HG02852 (cell line): ENCODE measurements around the gene PLEKHA6.

Experiments used
- ATAC-seq: cut with Tn5 transposase; IDR thresholded peaks from one replicate; pipeline ENCODE4 v1.9.1; 2021; ENCODE audit warnings: mild to moderate bottlenecking, moderate library complexity; ENCODE audit not compliant: unreplicated experiment

The PLEKHA6 gene

DNA sequence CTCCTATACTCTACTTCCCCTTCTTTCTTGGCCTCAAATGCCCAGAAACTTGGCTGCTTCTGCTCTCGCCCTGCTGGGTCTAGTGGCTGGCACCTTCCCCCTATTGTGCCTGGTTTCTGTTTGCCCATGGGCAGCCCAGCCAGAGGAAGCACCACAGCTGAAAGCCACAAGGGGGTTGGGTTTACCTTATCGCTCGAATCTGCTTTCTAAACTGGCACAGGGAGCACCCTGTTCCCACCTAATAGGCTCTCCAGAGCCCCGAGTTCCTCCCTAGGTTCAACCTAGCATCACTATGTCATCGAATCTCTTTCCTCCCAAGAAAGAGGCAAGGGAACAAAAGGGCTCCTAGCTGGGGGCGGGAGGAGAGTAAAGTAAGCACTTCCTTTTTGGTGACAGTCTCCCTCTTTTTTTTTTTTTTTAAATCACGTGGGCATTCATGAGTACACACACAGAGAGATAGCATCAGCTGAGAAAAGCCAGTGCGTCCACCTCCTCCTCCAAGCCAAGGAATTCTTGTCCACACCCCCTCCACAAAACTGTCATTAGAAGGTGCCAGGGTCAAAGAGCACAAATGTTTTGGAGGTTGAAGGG, 72.8 kb downstream of the PLEKHA6 start:
- ATAC-seq, result no peak

DNA sequence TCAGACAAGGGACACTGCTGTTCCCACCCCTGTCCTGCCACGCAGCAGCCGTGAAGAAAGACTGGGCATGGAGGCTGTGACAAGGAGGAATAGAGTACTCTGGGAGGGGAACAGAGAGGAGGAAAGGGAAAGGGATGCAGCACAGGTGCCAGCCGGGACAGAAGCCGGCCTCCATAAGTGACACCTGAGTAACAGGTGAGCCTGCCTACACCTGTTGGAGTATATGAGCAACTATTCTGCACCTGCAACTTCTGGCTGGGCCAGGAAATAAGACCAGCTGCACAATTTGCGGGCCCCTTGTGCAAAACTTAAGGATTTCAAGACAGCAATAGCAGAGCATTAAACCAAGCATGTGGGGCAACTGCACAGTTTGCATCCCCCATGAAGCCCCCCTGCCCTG, 73.4 kb downstream of the PLEKHA6 start:
- ATAC-seq, result no peak

GRCh38 chr1:204285436-204286305, 74.1 kb downstream of the PLEKHA6 start:
- no peak for ATAC-seq

- no peak for ATAC-seq
These were observed 74.8 kb downstream of the PLEKHA6 start for GRCh38 chr1:204284929-204285328.

DNA sequence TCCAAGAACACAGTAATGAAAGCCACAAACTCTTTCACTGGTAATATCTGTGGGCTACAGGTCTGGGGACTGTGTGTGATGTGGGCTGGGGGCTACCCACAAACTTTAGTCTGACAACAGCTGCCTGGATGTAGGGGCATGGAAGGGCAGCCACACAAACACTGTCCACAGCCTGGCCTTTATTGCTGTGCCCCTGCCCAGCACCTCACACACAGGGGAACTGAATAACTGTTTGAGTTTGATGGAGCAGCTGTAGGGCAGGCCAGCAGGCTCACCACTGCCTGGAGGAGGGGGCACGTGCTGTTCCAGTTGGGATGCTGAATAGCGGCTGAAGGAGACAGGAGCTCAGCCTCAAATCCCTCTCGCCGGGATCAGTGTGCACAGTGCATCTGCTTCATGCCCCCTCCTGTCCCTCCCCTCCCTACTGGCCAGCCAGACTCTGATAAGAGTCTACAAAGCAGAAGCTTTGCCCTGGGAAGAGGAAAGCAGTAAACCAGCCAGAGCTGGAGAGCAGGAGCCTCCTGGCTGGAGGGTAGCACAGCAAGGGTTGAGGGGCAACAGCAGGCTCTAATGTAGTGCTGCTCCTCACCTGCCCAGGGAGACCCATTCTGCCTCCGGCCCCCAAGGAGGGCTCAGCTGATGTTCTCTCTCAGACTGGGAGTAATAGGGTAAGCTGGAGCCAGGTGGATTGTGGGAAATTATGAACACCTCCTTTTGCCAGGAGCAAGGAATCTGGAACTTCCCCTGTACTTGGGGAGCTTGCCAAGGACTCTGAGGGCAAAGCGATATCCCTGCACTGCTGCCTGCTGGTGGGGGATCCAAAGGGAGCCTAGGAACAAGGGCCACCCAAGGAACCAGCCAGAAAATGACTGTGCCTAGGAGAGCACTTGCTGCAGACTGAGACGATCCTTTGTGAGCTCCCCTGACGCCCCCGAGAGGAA, 75.7 kb downstream of the PLEKHA6 start:
- no peak for ATAC-seq

- no peak for ATAC-seq
These were observed 76.9 kb downstream of the PLEKHA6 start for GRCh38 chr1:204282761-204283221.

- no peak for ATAC-seq
These were observed 79.4 kb downstream of the PLEKHA6 start for GRCh38 chr1:204280099-204280961.

- ATAC-seq, result no peak
These were observed 80.8 kb downstream of the PLEKHA6 start for GRCh38 chr1:204278958-204279357.

DNA sequence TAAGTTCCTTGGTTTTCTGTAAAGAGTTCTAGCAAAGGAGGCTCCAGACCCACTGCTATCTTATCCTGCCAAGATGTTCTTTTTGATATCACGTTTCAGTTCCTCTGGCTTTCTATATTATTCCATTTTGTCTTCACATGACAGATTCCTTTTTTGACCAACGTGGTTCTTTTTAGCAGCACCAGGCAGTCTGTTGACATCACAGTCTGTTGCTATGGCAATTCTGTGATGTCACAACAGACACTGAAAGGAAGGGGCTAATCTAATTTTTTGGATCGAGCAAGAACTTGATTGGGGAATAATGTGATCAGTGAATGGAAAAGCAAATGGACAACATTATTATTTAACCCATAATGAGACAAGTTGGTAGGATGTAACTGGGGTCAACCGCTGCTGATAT, 81.5 kb downstream of the PLEKHA6 start:
- ATAC-seq, result no peak

DNA sequence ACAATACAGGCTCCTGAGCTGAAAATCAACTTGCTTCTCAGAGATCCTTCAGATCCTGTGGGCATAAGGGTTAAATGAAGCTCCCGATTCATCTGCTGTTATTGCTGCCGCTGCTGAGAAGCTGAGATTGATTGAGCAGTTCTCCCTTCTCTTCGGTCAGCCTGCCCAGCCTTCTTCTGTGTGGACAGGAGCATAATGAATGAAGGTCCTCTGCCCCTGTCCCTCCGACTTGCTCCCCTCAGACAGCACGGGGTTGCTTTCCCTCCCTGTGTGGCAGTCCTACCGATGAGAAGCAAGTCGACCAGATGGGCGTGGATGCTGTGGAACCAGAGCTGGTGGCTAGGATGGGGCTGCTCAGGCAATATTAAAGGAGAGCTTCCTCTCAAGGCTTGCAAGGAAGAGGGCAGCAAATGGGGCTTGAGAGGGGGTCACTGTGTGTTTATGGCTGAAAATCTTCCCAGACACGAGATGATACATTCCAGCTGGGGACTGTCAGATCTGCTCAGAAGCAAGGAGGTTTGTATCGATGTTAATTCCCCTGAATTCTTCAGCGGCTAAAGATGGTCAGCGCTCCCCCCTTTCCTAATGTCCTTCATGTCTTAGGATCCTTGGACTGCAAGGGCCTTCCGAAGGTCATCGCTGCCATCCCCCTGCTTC, 82.0 kb downstream of the PLEKHA6 start:
- no peak for ATAC-seq

GRCh38 chr1:204275695-204276370, 83.9 kb downstream of the PLEKHA6 start:
- ATAC-seq, result no peak

- no peak for ATAC-seq
These were observed 85.3 kb downstream of the PLEKHA6 start for GRCh38 chr1:204274446-204274845.

GRCh38 chr1:204272505-204272904, 87.2 kb downstream of the PLEKHA6 start:
- no peak for ATAC-seq

DNA sequence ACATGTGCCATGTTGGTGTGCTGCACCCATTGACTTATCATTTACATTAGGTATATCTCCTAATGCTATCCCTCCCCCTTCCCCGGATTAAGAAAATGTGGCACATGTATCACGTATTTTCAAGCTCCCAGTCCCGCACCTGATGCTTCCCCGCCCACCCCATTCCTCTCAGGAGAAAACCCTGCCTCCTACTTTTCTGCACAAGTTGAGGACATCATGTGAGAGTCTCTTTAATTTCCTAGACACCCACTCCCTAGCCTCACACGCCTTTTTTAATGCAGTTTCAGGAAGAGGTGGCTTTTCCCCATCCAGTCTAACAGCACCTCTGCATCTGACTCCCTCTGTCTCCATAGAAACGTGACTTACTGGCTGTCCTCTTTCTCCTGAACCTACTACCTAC, 87.8 kb downstream of the PLEKHA6 start:
- ATAC-seq, result no peak

- no peak for ATAC-seq
These were observed 91.6 kb downstream of the PLEKHA6 start for GRCh38 chr1:204268101-204268500.

DNA sequence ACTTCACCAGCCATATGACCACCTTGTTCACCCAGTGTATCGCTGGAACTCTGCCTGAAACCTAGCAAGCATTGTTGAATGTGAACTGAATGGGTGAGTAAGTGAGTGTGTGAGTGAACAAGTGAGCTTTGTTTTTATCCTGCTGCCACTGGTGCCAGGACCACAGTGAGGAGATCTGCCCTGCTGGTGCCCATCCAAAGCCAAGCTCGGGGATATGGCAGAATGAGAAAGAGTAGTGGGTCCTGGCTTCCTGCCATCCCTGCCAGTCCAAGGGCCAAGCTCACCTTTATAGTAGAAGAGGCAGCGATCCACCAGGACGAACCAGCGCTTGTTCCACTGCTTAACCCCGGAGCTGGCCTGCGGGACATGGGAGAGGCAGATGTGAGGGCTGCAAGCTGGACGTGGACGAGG, 92.5 kb downstream of the PLEKHA6 start:
- ATAC-seq, result no peak

GRCh38 chr1:204266504-204267034, 93.2 kb downstream of the PLEKHA6 start:
- no peak for ATAC-seq

- no peak for ATAC-seq
These were observed 94.1 kb downstream of the PLEKHA6 start for GRCh38 chr1:204265665-204266064.

DNA sequence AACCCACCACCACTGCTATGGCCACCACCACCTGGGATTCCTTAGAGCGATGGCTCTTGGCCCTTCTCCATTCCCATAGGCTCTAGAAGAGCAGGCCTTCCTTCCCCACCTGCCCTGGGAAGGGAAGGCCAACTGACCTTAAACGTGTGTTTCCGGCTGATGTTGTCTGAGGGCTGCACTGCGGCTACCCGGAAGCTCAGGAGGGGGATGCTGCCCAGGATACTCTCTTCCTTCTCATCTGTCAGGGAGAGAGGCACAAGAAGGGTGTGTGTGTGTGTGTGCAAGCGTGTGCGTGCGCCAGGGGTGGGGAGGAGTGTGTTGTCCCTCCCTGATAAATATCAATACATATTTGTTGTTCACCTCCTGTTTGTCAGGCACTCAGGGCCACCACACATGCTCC, 94.9 kb downstream of the PLEKHA6 start:
- no peak for ATAC-seq
